RWPE1 (cell line): ENCODE data around the gene TNFRSF1A.

Experiments used
- CTCF ChIA-PET: fragments of 350-600 bp; sonication (Branson Sonifier 250); formaldehyde crosslinking; extraction: SDS; loops from one replicate; lab custom pipeline; 2021; lab: Yijun Ruan, JAX
- POLR2A ChIA-PET: fragments of 400-600 bp; formaldehyde crosslinking; extraction: SDS; loops from one replicate; lab custom pipeline; 2020; ENCODE audit warnings: antibody characterized with exemption; ENCODE audit not compliant: low non-redundant PET; lab: Yijun Ruan, JAX
- DNase-seq: peaks from one replicate; pipeline ENCODE4 v3.0.0; 2012; ENCODE audit warnings: low spot score
- H3K27ac ChIP-seq: fragments of 450-650 bp; 2 replicates; pipeline ENCODE4 v1.5.1; 2017
- TF ChIP-seq, protein P1 (sequence below): fragments of 450-650 bp; conservative IDR thresholded peaks from 2 replicates; pipeline ENCODE4 v1.5.1; 2017; ENCODE audit warnings: low read depth, mild to moderate bottlenecking

TNFRSF1A gene

DNA sequence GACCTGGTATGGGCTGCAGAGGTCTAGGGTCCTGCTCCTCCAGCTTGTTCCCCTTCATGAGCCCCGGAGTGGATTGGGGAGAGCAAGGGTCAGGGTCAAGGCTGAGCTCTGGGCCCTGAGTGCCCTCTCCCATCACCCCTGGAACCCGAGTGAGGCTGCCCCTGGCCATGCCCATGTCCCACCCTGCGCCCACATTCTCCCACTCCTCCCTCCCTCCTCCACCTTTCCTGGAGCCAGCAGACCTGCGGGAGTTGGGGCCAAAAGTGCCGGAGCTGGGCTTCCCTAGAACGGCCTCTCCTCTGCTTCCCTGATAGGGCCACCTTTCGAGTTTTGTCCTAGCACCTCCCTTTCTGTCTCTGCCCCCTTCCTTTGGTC is 32.9 kb upstream of the TNFRSF1A start:
- CTCF ChIA-PET, result interaction anchor here (0.7 to 1.2 kb wide), 4 partner anchors 12 to 96 kb away, joined by 4 to 8 read pairs (median 6); partner anchors contain the start of gene VAMP1
- H3K27ac ChIP-seq, result peak overlapping the region; percentile 99

DNA sequence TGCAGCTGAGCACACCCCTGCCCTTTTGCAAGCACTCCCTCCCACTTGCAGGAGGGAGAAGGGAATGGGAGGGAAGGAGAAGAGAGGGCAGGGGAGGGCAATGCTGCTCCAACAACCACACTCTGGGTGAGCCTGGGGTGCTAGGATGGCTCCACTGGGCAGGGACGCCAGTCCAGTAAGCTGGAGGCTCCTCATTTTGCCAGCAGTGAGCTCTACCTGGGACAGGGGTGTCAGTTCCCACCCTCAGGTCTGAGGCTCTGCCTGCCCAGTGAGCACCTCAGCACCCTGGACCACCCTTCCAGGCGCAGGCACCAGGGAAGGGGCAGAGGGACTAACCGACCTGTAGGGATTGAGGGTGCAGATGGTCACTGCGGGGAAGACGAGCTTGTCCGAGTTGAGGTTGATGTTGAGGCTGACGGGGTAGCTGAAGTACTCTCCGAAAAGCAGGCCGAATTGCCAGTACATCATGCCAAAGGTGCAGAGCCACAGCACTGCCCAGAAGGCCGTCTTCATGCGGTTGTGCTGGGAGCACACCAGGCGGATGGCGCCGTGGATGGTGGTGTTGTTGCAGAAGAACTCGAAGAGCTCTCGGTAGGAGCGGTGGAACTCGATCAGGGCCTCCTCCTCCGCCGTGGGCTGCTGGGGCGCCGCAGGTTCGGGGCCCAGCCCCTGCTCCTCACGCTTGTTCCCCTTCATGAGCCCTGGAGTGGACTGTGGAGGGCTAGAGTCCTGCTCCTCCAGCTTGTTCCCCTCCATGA is 32.3 kb upstream of the TNFRSF1A start:
- CTCF ChIA-PET, result interaction anchor here (0.7 to 1.2 kb wide), 5 partner anchors 11 to 96 kb away, joined by 4 to 8 read pairs (median 6); partner anchors contain the start of gene VAMP1
- POLR2A ChIA-PET, result interaction anchor here (0.7 to 1.9 kb wide), 5 partner anchors 9 to 39 kb away, joined by 3 to 8 read pairs (median 3); partner anchors contain the start of gene LTBR
- peak overlapping the region; percentile 99 for H3K27ac ChIP-seq
- DNase-seq, result no peak
- TF ChIP-seq, protein P1, sequence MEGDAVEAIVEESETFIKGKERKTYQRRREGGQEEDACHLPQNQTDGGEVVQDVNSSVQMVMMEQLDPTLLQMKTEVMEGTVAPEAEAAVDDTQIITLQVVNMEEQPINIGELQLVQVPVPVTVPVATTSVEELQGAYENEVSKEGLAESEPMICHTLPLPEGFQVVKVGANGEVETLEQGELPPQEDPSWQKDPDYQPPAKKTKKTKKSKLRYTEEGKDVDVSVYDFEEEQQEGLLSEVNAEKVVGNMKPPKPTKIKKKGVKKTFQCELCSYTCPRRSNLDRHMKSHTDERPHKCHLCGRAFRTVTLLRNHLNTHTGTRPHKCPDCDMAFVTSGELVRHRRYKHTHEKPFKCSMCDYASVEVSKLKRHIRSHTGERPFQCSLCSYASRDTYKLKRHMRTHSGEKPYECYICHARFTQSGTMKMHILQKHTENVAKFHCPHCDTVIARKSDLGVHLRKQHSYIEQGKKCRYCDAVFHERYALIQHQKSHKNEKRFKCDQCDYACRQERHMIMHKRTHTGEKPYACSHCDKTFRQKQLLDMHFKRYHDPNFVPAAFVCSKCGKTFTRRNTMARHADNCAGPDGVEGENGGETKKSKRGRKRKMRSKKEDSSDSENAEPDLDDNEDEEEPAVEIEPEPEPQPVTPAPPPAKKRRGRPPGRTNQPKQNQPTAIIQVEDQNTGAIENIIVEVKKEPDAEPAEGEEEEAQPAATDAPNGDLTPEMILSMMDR, result no peak

More for the DNA sequence above, 32.9 kb upstream of the TNFRSF1A start:
- DNase-seq, result no peak
- POLR2A ChIA-PET, result interaction anchor here (1.1 to 1.9 kb wide), 4 partner anchors 8 to 39 kb away, joined by 3 to 8 read pairs (median 4); partner anchors contain the start of gene LTBR
- TF ChIP-seq, protein P1, result no peak

DNA sequence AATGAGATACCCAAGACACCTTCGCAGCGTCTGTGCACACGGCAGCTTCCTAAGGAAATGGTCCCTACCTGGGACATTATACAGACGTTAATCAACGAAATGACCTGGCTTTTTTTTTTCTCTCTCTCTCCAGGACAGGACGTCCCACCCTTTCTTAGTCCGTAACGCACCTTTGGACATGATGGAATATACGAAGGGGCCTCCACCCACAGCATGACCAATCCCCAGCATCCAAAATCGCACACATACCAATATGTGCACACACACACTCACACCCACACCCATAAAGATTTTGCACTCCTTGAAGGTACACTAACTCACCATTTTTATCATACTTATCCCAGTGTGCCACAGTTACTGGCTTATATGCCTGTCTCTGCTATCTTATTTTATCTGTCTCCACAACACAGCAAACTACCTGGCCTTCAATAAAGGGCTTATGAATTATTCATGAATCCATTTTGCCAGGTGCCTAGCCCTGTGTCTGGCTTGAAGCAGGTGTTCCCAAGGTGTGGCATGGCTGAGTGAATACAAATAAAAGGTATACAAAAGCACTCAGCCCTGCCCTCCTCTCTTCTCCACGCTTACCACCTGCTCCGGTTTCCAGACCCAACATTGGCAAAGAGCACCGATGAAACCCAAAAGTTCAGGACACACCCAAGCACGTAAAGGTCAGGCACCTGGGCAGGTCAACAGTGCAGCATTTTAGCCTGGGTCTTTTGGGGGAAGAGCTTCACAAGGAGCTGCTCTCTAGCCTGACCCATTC is 31.3 kb upstream of the TNFRSF1A start:
- DNase-seq, result no peak
- CTCF ChIA-PET, result interaction anchor here (0.6 to 1.2 kb wide), 4 partner anchors 8 to 46 kb away, joined by 3 to 5 read pairs (median 4); no protein-coding TSS in a partner anchor
- POLR2A ChIA-PET, result interaction anchor here (0.7 to 1.9 kb wide), 5 partner anchors 10 to 41 kb away, joined by 3 to 8 read pairs (median 4); partner anchors contain the start of gene LTBR
- H3K27ac ChIP-seq, result peak overlapping the region; percentile 99
- TF ChIP-seq, protein P1, result no peak

DNA sequence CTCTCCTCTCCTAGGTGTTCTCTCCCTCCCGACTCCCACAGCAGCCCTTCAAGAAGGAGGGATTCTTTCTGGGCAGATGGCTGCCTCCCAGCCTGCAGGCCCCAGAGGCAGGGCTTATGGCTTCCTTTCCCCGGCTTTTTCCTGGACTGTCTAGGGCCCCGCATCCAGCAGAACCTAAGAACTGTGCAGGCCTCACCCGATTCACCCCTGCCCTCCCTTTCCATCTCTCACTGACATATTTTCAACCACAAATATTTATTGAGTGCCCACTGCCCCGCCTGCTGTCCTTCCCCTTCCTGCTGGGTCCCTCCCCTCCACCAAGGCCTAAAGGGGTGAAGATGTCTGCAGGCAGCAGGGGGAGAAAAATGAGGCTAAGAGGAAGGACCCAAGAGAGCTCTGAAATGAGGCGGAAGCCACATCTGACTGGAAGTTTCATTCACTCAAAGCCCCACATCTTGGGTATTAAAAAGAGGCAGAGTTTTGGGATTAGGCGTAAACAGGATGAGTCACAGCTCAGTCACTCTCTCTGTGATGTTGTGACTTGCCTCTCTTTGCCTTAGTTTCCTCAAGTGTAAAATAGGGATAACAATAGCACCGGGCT is 30.6 kb upstream of the TNFRSF1A start:
- CTCF ChIA-PET, result interaction anchor here (0.6 to 0.8 kb wide), 5 partner anchors 9 to 157 kb away, joined by 3 to 5 read pairs (median 3); no protein-coding TSS in a partner anchor
- DNase-seq, result peak; percentile 83
- POLR2A ChIA-PET, result interaction anchor here (0.5 to 1.7 kb wide), 4 partner anchors 15 to 185 kb away, joined by 3 to 5 read pairs (median 4); no protein-coding TSS in a partner anchor
- TF ChIP-seq, protein P1, result no peak
- H3K27ac ChIP-seq, result peak overlapping the region; percentile 99

DNA sequence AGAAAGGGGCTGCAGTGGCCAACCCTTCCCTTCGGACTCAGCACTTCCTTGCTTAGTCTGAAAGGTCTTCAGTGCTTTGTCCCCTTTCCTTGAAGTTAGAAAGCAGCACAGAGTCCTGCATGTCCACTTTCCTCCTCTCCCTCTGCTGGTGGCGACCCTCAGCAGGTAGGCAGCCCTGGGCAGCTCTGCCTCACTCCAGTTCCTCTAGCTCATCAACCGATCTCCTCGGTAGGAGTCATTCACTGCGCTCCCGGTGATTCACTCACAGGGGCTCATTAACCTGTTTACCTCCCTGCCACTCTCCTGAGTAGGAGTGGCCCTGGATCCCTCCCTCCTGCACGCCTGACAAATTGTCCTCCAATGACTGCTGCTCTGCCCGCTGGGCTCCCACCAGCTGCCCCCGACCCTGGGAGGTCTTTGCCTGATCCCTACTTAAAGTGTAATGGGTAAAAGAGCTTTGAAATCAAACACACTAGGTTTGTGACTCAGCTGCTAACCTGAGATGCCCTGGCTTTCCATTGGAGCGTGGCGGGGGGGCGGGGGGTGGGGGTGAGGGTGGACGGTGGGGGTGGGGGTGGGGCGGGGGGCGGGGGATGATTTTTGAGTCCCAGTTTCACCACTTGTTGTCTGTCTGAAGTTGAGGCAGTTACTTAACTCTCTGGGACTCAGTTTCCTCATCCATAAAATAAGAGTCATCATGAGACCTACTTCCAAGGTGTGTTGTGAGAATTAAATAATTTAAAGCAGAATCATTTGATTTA is 29.3 kb upstream of the TNFRSF1A start:
- peak; percentile 95 for DNase-seq
- TF ChIP-seq, protein P1, result no peak
- POLR2A ChIA-PET, result interaction anchor here (0.6 to 1.8 kb wide), 3 partner anchors 30 to 35 kb away, joined by 3 to 5 read pairs (median 5); partner anchors contain the start of gene TNFRSF1A
- peak overlapping the region; percentile 99 for H3K27ac ChIP-seq
- CTCF ChIA-PET, result interaction anchor here (0.6 kb wide), 1 partner anchor 14 kb away, joined by 3 read pairs; no protein-coding TSS in a partner anchor
